Breast epithelium (tissue), 3 donors: ENCODE measurements around the gene NTN5.

Experiments
- CTCF ChIP-seq, 3 donors: fragments of 450-650 bp; IDR thresholded peaks; one replicate each; pipeline ENCODE4 v1.5.1; 2016 to 2017; ENCODE audit warnings: antibody characterized with exemption in 3 of 3, mild to moderate bottlenecking in 3 of 3, moderate library complexity in 3 of 3
- POLR2A ChIP-seq: fragments of 450-650 bp; IDR thresholded peaks from one replicate; pipeline ENCODE4 v1.6.1; 2016; ENCODE audit warnings: antibody characterized with exemption, mild to moderate bottlenecking, moderate library complexity
- POLR2AphosphoS5 ChIP-seq, 3 donors: sonication (generic); formaldehyde crosslinking; IDR thresholded peaks; one replicate each; pipeline ENCODE4 v1.6.1; 2017; ENCODE audit warnings: antibody characterized with exemption in 3 of 3

- TF ChIP-seq CTCF (IDR thresholded peaks at IDR 0.05), result no peak
- no peak for TF ChIP-seq POLR2A
- no peak for TF ChIP-seq POLR2AphosphoS5 (IDR thresholded peaks at IDR 0.05)
These were observed 24.7 kb downstream of the NTN5 start for GRCh38 chr19:48648134-48648533.
